ENCODE measurements around the gene SAV1. TPM values are rescaled to one million over a fixed set of nuclear protein-coding genes. Genes with fewer than 3 reads are reported as not detected.
"Not testable (repeated sequence)": the region's sequence is repeated elsewhere in the genome, so short reads cannot be mapped to it uniquely, and the experiment has no call there.

Gene SAV1
- total RNA-seq, 1 experiment from 2014 or later, result 28.8 TPM

DNA sequence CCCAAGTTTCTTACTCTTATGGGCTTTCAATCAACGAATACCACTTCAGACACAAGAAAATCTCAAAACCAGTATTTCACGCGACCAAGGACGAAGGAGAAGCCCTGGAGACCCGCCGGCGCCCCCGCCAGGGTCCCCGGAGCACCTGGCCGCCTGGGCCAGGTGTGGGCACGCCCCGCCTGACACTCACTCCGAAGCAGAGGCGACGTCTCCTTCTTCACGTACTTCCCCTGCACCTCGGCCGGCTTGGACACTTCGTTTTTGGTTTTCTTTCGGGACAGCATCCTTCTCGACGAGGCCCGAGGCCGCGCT, 466 bp downstream of the SAV1 start:
- DNase-seq (ENCODE audit: low spot score), result peak; percentile 32
- in situ Hi-C loops (cut with HindIII; ENCODE audit: low sequenced_read_pairs), result no loop called here

DNA sequence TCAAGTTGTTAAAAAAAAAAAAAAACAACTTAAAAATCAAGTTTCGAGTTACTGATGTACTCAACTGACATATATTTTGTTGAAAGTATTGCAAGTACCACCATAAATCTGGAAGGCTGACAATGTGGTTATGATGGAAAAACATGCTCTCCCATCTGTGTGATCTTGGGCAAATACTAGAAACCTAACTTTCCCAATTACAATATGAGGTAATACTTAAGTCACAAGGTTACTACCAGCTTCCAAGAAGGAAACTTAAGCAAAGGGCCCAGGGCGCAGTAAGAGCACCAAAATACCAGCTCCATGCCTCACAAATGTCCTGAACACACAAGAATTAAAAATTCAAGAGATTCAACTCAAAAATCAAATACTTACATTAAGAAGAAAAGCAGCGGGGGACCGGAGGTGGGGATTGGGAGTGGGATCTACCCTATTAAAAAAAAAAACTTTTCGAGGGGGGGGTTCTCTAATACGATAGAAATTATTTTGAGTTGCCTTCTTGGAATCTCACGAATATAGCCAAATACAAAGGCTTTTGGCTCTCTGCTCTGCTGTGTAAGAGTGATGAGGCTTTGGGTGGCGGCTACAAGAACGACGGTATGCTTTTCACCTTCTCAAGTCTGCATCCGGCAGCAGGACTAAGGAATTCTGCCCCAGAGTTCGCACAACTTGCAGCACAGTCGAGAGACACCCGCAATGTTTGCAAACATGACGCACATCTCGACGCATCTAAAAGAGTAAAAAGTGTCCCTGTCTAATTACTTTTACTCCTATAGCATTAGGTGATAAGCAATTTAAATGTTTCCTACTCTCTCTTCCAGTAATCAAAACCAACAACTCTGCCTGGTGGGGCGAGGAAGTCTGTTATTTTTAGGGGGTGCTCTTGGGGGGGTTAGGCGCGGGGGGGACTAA, 1.1 kb downstream of the SAV1 start:
- peak; percentile 46 for DNase-seq (ENCODE audit: low spot score)
- in situ Hi-C loops (cut with HindIII; ENCODE audit: low sequenced_read_pairs), result no loop called here

DNA sequence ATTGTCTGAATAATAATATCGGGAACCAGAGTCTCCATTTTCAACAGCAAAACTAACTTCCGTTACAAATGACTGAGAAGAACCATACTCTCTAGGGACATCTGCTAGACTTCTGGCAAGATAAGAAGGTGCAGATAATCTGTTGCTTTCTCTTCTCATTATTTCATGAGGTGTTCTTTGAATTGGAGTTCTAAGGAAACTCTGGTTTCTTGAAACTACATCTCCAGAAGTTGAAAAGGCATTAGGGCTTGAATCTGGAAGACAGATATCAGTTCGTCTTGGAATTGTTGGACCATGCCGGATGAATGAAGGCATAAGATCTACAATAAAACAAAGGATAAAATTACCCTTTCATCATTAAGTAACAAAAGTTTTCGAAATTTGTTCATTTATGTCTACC, 2.8 kb downstream of the SAV1 start:
- DNase-seq (ENCODE audit: low spot score); in situ Hi-C loops (cut with HindIII; ENCODE audit: low sequenced_read_pairs): not testable (repeated sequence)

DNA sequence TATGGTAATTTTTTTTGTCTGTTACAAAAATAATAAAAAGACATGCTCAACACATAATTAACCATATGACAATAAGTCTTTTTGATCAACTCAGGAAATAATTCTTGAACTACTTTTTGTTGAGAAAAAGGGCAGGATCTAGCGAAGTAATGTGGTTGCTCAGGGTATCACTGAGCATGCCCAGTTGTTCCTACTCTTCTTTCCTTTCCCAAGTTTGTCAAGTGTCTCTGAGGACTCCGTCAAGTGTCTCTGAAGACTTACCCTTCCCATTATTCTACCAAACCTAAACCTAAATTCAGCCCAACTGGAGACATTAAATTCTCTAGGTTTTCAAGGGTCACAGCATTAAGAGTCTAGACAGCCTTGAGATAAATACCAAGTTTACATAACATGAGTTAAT, 3.5 kb downstream of the SAV1 start:
- in situ Hi-C loops (cut with HindIII; ENCODE audit: low sequenced_read_pairs); DNase-seq (ENCODE audit: low spot score): not testable (repeated sequence)

DNA sequence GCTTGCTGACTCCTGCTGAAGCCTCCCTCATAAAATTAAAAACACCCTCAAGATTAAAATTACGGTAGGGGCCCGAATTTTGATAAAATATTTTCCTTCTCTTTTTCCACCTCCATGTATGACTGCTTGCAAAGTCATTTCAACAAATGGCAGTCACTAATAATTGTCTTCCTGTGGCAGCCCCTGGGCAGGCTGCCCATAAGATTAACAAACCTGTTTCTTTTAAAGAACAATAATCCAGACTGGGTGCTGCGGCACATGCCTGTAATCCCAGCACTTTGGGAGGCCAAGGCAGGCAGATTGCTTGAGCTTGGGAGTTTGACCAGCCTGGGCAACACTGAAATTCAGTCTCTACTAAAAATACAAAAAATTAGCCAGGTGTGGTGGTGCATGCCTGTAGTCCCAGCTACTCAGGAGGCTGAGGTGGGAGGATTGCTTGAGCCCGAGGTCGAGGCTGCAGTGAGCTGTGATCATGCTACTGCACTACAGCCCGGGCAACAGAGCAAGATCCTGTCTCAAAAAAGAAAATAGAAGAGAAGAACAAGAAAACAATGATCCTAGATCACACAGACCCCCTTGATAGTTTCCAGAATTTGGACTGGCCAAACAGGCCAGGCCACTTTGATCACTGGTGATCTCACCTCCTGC, 8.7 kb downstream of the SAV1 start:
- in situ Hi-C loops (cut with HindIII; ENCODE audit: low sequenced_read_pairs), result no loop called here

DNA sequence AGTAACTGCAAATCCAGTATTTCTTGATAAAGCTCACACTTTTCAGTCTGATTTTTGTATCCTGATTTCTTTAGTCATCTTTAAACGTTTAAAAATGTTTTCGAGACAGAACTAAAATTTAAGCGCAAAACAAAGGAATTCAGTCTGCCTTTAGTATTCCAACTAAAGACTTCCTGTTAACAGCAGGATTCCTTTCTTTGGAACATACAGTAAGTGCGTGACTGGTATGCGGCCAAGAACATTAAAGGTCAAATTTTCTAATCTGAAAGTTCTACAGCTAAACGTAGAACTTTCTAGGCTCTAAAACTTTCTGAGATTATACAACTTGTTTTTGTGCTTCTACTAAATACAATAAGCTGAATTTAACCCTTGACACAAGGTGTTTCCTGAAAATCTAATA, 9.9 kb downstream of the SAV1 start:
- in situ Hi-C loops (cut with HindIII; ENCODE audit: low sequenced_read_pairs), result no loop called here
- DNase-seq (ENCODE audit: low spot score), result no peak

More for the DNA sequence above, 8.7 kb downstream of the SAV1 start:
- no peak for DNase-seq (ENCODE audit: low spot score)

DNA sequence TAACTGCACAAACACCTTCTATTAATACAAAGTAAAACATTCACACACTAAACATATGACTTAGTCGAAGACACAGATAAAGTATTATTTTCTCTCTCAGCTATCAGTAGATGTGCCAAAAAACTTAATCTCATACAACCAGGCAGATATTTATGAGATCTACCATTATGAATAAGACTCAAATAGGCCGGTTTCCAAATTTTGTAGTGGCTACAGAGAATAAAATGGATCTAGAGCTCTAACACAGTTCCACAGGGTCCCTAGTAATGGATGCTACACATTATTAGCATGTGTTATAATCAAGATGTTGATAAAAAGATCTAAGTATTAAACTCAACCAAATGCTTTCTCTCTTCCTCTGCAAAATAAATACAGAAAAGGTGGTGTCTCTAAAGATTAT, 10.4 kb downstream of the SAV1 start:
- in situ Hi-C loops (cut with HindIII; ENCODE audit: low sequenced_read_pairs), result no loop called here
- DNase-seq (ENCODE audit: low spot score), result no peak

DNA sequence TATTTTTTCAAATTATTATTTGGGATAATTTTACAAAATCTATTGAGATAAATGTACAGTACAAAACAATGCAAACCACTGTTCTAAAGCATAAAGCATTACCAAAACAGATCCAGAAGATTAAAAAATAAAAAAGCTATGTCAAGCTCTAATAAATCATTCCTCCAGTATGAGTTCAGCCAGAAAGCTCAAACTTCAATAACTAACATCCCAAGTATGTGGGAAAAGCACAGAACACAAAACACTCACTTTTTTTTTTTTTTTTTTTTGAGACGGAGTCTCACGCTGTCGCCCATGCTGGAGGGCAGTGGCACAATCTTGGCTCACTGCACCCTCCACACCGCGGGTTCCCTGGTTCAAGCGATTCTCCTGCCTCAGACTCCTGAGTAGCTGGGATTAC, 11.3 kb downstream of the SAV1 start:
- in situ Hi-C loops (cut with HindIII; ENCODE audit: low sequenced_read_pairs), result no loop called here

DNA sequence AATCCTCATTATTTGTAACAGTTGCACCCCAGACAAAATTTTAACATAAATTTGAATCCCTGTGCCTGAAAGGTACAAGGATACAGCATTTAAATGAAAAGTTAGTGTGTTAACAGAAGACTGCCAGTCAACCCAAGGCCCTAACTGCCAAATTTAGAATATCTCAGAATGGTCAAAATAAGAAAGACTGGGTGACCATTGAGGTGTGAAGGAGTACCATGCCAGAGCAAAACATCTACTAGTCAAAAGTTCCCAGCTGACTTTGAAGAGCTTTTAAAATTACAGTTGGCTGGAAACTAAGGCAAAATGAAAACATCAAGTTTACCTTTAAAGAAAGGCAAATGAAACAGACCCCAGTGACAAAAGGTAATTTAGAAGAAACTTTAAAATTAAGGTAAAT, 18.4 kb downstream of the SAV1 start:
- in situ Hi-C loops (cut with HindIII; ENCODE audit: low sequenced_read_pairs), result no loop called here
- no peak for DNase-seq (ENCODE audit: low spot score)

More for the DNA sequence above, 11.3 kb downstream of the SAV1 start:
- DNase-seq (ENCODE audit: low spot score), result no peak

DNA sequence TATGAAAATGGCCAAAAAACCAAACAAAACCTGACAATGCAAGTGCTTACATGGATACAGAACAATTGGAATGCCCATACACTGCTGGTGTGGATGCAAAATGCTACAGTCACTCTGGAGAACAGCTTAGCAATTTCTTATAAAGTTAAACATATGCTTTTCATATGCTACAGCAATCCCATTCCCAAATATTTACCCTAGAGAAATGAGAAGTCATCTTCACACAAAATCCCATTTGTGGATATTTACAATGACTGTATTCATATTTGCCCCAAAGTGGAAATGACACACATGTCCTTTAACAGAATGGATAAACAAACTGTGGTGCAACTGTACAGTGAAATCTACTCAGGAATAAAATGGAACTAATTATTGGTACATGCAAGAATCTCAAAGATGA, 20.4 kb downstream of the SAV1 start:
- in situ Hi-C loops (cut with HindIII; ENCODE audit: low sequenced_read_pairs), result no loop called here
- no peak for DNase-seq (ENCODE audit: low spot score)

DNA sequence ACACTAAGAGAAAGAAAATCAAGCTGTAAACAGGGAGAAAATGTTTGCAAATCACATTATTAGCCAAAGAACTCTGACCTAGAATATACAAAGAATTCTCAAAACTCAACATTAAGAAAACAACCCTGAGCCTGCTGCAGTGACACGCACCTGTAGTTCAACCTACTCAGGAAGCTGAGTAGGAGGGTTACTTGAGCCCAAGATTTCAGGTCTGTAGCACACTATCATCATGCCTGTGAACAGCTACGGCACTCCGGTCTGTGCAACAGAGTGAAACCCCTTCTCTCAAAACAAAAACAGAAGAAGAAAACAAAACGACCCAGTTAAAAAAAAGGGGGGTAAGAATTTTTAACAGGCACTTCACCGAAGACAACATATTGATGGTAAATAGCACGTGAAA, 20.8 kb downstream of the SAV1 start:
- in situ Hi-C loops (cut with HindIII; ENCODE audit: low sequenced_read_pairs), result no loop called here

DNA sequence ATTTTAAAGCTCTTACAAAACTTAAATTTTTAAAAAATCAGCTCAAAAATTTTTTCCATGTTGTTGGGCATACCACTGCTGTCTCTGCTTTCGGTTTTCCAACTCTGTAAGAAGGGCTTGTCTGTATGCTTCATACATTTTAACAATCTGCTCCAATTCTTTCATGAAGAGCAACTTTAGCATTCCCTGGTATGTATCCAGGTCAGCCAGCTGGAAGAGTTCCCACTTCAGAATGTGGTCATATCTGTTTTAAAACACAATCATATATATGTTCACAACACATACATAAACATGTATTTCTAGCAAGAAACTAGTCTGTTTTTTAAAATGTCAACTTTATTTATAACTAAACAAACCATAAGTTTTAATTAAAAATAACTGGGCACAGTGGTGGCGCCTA, 33.0 kb downstream of the SAV1 start:
- in situ Hi-C loops (cut with HindIII; ENCODE audit: low sequenced_read_pairs), result no loop called here

More for the DNA sequence above, 20.8 kb downstream of the SAV1 start:
- DNase-seq (ENCODE audit: low spot score), result no peak

DNA sequence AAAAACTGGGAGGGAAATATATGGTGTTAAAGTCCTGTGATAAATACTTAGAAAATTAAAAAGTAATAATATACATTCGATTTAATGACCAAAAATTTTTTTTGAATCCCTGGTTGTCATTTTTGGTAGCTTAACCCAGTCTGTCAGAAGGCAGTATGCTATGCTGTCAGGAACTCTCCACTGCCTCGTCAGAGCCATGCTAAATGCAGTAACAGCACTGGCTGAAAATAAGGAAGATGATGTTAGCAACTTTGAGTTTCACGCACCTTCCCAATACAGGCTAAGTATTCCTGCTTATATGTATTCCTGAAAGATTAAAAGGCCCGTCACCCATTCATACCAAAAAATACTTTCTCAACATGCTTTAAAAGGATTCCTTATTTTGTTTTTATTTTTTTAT, 34.2 kb downstream of the SAV1 start:
- in situ Hi-C loops (cut with HindIII; ENCODE audit: low sequenced_read_pairs), result no loop called here
- no peak for DNase-seq (ENCODE audit: low spot score)

More for the DNA sequence above, 33.0 kb downstream of the SAV1 start:
- no peak for DNase-seq (ENCODE audit: low spot score)

DNA sequence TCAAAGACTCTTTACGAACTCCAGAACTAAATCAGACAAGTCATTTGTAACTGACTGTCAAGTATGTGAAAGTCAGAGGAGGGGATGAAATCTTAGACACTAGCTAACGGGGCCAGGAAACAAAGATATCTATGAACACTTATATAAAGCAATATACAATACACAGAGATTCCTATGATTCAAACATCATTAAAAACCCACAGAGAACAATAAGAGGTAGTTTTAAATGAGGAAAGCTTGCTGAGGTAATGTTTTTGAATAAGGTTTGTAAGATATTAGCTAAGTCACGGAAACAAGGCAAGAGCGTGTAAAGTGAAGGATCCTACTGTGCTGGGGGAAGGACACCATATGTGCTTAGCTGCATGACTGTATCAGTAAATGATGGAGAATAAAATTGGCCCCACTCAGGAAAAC, 36.7 kb downstream of the SAV1 start:
- peak; percentile 67 for DNase-seq (ENCODE audit: low spot score)
- in situ Hi-C loops (cut with HindIII; ENCODE audit: low sequenced_read_pairs), result no loop called here

DNA sequence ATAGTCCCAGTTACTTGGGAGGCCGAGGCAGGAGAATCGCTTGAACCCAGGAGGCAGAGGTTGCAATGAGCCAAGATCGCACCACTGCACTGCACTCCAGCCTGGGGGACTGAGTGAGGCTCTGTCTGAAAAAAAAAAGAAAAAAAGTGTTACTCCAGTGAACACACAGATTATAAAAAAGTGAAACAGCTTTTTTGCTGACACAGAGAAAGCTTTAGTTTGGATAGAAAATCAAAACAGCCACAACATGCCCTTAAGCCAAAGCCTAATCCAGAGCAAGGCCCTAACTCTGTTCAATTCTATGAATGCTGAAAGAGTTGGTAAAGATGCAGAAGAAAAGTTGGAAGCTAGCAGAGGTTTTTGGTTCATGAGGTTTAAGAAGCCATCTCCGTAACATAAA, 43.2 kb downstream of the SAV1 start:
- DNase-seq (ENCODE audit: low spot score); in situ Hi-C loops (cut with HindIII; ENCODE audit: low sequenced_read_pairs): not testable (repeated sequence)

DNA sequence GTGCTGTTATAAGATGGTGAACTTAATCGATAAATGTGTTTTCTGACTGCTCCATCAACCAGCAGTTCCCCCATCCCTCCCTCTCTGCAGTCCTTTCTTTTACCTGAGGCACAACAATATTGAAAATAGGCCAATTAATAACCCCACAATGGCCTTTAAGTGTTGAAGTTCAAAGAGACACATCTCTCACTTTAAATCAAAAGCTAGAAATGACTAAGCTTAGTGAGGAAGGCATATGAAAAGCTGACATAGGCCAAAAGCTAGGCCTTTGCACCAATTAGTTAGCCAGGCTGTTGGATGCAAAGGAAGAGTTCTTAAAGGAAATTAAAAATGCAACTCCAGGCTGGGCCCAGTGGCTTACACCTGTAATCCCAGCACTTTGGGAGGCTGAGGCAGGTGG, 43.7 kb downstream of the SAV1 start:
- DNase-seq (ENCODE audit: low spot score), result no peak
- in situ Hi-C loops (cut with HindIII; ENCODE audit: low sequenced_read_pairs), result no loop called here

DNA sequence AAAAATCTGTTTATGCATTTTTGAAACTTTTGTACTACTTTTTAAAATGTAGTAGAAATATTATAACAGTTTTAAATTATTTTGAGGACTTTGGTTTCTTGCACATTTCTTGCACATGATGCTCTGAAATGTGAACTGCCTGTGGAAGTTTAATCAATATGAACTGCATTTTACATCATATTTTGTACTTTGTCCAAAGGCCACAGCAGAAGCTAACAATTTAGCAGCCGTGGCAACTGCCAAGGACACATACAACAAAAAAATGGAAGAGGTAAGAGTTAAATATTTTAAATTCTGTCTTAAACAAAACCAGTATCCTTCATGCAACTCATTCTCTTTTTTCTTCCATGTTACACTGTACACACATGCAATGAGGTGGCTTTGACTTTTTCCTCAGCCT, 45.1 kb downstream of the SAV1 start:
- no peak for DNase-seq (ENCODE audit: low spot score)

DNA sequence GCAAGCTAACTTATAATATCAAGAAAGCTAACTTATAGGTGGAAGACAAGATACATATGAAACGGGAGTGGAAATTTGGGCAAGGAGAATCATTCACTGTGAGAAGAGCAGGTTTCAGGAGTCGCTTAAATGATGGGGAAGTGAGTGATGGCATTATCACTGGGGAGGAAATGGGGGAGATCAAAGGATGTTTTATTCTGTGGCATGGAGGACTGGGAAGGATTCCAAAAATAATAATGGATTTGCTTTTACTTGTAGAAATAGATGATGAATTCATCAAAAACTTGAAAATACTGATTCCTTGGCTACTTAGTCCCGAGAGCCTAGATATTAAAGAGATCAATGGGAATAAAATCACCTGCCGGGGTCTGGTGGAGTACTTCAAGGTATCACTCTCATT, 47.8 kb downstream of the SAV1 start:
- DNase-seq (ENCODE audit: low spot score), result no peak
- in situ Hi-C loops (cut with HindIII; ENCODE audit: low sequenced_read_pairs), result no loop called here

More for the DNA sequence above, 45.1 kb downstream of the SAV1 start:
- in situ Hi-C loops (cut with HindIII; ENCODE audit: low sequenced_read_pairs), result no loop called here

DNA sequence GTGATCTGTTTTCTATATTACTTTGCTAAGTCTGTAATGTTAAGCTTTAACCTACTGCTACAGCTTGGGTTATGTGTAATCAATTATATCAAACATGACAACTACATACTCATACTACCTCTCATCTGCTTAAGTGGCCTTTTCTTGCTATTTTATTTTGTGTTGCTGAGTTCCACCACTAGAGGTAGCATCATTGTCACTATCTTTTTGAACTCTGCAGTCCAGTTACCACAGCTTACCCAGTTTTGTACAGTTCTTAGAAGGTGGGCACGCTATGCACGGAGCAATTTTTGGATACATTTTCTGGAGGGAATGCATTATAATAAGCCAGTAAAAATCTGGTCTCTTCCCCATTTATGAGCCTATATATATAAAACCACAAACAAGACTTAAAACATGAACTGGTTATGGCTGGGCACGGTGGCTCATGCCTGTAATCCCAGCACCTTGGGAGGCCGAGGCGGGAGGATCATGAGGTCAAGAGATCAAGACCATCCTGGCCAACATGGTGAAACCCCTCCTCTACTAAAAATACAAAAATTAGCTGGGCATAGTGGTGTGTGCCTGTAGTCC, 48.5 kb downstream of the SAV1 start:
- in situ Hi-C loops (cut with HindIII; ENCODE audit: low sequenced_read_pairs), result no loop called here
- DNase-seq (ENCODE audit: low spot score), result no peak

DNA sequence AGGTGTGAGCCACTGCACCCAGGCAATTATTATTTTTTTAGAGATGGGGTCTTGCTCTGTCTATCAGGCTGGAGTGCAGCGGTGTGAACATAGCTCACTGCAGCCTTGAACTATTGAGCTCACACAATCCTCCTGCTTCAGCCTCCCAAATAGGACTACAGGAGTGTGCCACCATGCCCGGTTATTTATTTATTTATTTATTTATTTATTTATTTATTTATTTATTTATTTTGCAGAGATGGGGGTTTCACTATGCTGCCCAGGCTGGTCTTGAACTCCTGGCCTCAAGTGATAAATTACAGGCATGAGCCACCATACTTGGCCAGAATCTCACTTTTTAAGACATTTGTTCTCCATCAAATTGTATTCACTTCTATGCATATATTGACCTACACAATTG, 51.8 kb downstream of the SAV1 start:
- in situ Hi-C loops (cut with HindIII; ENCODE audit: low sequenced_read_pairs), result no loop called here
- no peak for DNase-seq (ENCODE audit: low spot score)

Data from G401 (cell line).